Prostate gland (tissue), 2 donors: ENCODE measurements around the gene TNK2. TPM values are rescaled to one million over a fixed set of nuclear protein-coding genes. Genes with fewer than 3 reads are reported as not detected.

Experiments used
- DNase-seq: peaks from one replicate; pipeline ENCODE4 v3.0.0-alpha.2; 2019; ENCODE audit warnings: low spot score
- H3K27ac ChIP-seq, 2 donors: fragments of 200-600 bp; sonication (generic); 2 replicates each; pipeline ENCODE4 v1.5.1; 2017 to 2019
- H3K27me3 ChIP-seq: fragments of 200-600 bp; sonication (generic); replicated peaks from 2 replicates; pipeline ENCODE4 v1.5.1; 2019; ENCODE audit not compliant: insufficient read depth
- H3K36me3 ChIP-seq, 2 donors: fragments of 200-600 bp; sonication (generic); 1 replicate in 1 of 2; 2 replicates in 1 of 2; pipeline versions ENCODE4 v1.5.1 to v1.8.1; 2017 to 2019
- H3K4me1 ChIP-seq: fragments of 200-600 bp; sonication (generic); replicated peaks from 2 replicates; pipeline ENCODE4 v1.5.1; 2019
- H3K4me3 ChIP-seq, 2 donors: fragments of 200-600 bp; sonication (generic); 2 replicates each; pipeline ENCODE4 v1.5.1; 2017 to 2019
- H3K9me3 ChIP-seq: fragments of 200-600 bp; sonication (generic); 2 replicates; pipeline ENCODE4 v1.5.1; 2017
- POLR2A ChIP-seq: fragments of 450-650 bp; IDR thresholded peaks from one replicate; pipeline ENCODE4 v1.6.1; 2016; ENCODE audit warnings: antibody characterized with exemption, mild to moderate bottlenecking
- POLR2AphosphoS5 ChIP-seq: sonication (generic); formaldehyde crosslinking; IDR thresholded peaks from one replicate; pipeline ENCODE4 v1.6.1; 2017; ENCODE audit warnings: antibody characterized with exemption
- WGBS: methylation state at CpG from one replicate; pipeline ENCODE4 v1.1.5; 2018; 5-methylcytosine and 5-hydroxymethylcytosine counted together
- intact Hi-C: fragments of 100-400 bp; cut with DNase I; formaldehyde crosslinking; loops from one replicate; pipeline ENCODE4 v1.14.2; 2022
- total RNA-seq, 2 donors: library from RNA; depleted of rRNA; stranded (reverse); fragments of >200 nt; gene quantifications; one replicate each; pipeline ENCODE4 v1.1.0, GENCODE V29; 2016
- TF ChIP-seq, protein P1 (sequence below), 4 experiments: fragments of 200-600 bp in 2 of 4; fragments of 450-650 bp in 2 of 4; sonication (generic) in 2 of 4; IDR thresholded peaks; 1 replicate in 3 of 4; 2 replicates in 1 of 4; pipeline ENCODE4 v1.5.1; 2016 to 2019; ENCODE audit warnings: antibody characterized with exemption in 4 of 4, mild to moderate bottlenecking in 2 of 4, moderate library complexity in 2 of 4

TNK2 gene
- total RNA-seq, 2 donors from 2014 or later, result 34.9 to 100 TPM

DNA sequence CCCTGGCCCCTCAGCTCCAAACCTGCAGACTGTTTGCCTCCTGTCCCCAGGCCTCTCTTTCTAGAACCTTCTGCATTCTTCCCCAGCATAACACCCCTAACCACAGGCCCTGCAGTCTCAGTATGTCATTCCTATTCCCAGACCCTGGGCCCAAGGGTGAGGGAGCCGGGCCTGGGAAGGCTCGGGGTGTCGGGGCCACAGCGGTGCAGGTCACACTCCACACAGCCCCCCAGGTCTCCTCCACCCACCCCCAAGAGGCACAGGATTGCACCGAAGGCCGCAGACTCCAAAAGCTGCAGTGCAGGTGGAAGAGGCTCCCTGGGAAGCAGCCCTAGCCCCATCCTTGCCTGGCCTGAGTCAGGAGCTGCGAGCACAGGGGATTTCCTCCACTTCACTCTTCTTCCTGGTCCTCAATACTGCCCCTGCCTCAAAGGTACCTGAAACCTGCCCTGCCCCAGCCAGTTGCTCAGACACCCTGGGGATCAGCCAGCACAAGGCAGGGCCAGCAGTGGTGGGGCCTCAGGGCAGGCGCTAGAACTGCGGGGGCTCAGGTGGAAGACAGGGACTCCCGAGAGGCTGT is 31.1 kb downstream of the TNK2 start:
- Histone ChIP-seq H3K9me3 (no peaks in the 10 kb centered on the region), H3K4me3 (no peak overlapping the region), H3K27ac (no peak overlapping the region), H3K36me3 (peaks cover 0 to 5% of the 10 kb centered on the region in 2 donors), H3K27me3 (no peaks in the 10 kb centered on the region), H3K4me1 (no peaks in the 10 kb centered on the region)
- intact Hi-C loops, result no loop called here
- TF ChIP-seq POLR2AphosphoS5 (no peak), POLR2A (no peak)
- TF ChIP-seq, protein P1, sequence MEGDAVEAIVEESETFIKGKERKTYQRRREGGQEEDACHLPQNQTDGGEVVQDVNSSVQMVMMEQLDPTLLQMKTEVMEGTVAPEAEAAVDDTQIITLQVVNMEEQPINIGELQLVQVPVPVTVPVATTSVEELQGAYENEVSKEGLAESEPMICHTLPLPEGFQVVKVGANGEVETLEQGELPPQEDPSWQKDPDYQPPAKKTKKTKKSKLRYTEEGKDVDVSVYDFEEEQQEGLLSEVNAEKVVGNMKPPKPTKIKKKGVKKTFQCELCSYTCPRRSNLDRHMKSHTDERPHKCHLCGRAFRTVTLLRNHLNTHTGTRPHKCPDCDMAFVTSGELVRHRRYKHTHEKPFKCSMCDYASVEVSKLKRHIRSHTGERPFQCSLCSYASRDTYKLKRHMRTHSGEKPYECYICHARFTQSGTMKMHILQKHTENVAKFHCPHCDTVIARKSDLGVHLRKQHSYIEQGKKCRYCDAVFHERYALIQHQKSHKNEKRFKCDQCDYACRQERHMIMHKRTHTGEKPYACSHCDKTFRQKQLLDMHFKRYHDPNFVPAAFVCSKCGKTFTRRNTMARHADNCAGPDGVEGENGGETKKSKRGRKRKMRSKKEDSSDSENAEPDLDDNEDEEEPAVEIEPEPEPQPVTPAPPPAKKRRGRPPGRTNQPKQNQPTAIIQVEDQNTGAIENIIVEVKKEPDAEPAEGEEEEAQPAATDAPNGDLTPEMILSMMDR (IDR thresholded peaks at IDR 0.05), result no peak
- no peak for DNase-seq
- WGBS, result 96% methylated on average over 10 of the region's 10 CpGs

DNA sequence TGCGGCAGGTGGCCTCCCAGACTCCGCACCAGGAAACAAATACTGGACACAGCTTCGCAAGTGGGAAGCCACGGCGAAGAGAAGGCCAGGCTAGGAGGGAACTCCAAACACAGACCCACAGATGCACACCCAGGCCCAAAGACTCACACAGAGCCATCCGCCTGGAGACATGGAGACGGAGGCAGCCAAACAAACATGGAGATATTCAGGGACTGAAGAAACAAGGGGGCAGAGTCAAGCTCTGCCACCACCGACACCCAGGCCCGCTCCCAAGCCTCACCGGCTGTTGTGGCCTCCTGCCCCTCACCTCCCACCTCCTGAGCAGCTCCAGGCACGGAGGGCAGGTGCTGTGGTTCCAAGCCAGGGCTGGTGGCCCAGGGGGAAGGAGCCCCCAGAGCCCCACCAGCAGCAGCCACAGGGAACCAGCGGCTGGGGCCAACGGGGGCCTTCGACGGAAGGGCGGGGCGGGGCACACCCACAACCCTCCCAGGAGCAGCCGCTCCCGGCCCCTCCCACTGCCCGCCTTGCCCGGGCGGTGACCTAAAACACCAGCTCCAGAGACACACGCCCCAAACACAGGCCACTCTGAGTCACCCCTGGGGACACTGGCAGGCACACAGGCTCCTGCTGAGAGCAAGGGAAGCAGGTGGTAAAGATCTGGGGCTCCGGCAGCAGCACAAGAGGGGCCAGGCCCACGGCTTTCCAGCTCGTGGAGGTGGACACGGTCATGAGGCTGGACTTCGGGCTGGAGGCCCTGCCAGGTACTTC is 31.9 kb downstream of the TNK2 start:
- no peak overlapping the region for H3K27ac ChIP-seq
- H3K9me3 ChIP-seq, result no peaks in the 10 kb centered on the region
- no peak for DNase-seq
- TF ChIP-seq POLR2A, result peak; percentile 21
- TF ChIP-seq, protein P1 (IDR thresholded peaks at IDR 0.05), result no peak
- no peak overlapping the region for H3K4me3 ChIP-seq
- intact Hi-C loops, result no loop called here
- H3K36me3 ChIP-seq, result no peaks in the 10 kb centered on the region
- H3K27me3 ChIP-seq, result no peaks in the 10 kb centered on the region
- WGBS, result 83% methylated on average over 28 of the region's 28 CpGs
- no peaks in the 10 kb centered on the region for H3K4me1 ChIP-seq

DNA sequence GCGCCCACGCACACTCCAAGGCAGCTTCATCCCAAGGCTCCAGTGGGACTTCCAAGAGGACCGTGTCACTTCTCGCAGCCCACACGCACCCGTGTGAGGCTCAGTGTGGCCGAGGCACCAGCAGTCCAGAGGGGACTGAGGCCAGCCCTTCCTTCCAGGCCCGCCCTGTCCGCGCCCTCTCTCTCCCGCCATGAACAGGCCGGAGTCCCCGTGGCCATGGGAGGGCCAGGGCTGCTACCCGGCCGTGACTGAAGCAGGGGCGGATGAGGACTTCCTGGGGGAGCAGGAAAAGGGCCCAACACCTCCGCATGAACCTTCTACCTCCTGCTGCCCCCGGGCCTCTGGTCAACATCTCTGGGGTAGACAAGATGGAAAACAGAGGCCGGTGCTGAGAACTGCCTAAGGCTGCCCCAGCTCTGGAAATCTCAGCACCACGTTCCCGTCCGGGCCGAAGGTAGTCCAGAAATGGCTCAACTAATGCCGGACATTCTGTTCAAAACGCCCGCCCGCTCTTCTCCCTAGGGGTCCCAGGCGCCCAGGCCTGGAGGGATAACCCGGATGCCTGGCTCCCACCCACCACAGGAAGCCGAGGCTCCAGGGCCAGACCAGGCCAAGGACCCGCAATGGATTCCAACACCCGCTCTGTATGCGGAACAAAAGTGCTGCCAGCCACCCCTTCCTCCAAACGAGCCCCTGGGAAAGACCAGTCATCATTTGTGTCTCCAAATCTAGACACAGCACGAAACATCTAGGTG is 32.7 kb downstream of the TNK2 start:
- TF ChIP-seq POLR2A (no peak), POLR2AphosphoS5 (no peak)
- TF ChIP-seq, protein P1 (IDR thresholded peaks at IDR 0.05), result no peak
- no peaks in the 10 kb centered on the region for H3K9me3 ChIP-seq
- H3K36me3 ChIP-seq, result no peaks in the 10 kb centered on the region
- intact Hi-C loops, result no loop called here
- 93% methylated on average over 35 of the region's 35 CpGs for WGBS
- H3K4me1 ChIP-seq, result no peaks in the 10 kb centered on the region
- H3K4me3 ChIP-seq, result no peak overlapping the region
- no peaks in the 10 kb centered on the region for H3K27me3 ChIP-seq
- DNase-seq, result no peak
- no peak overlapping the region for H3K27ac ChIP-seq

DNA sequence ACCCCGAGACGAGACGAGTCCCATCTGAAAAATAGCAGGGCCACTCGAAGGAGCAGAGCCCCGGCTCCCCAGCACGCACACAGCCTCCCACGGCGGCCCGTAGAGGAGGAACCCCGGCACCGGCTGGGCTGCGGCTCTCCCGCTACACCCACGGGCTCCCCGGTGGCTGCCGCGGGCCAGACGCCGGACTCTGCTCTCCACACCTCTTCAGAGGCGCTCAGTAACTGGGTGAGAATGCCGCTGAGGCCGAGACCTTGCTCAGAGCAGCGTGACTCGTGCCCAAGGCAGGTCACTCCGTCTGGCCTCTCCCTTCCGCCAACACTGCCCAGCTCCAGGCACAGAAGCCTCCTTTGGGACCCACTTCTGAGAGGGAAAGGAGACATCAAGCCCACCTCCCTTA is 34.4 kb downstream of the TNK2 start:
- no peaks in the 10 kb centered on the region for H3K36me3 ChIP-seq
- no peak for DNase-seq
- WGBS, result 60% methylated on average over 20 of the region's 26 CpGs
- H3K27me3 ChIP-seq, result no peaks in the 10 kb centered on the region
- TF ChIP-seq POLR2A (no peak), POLR2AphosphoS5 (no peak)
- TF ChIP-seq, protein P1 (IDR thresholded peaks at IDR 0.05), result no peak
- no peak overlapping the region for H3K27ac ChIP-seq
- no peak overlapping the region for H3K4me3 ChIP-seq
- no peaks in the 10 kb centered on the region for H3K9me3 ChIP-seq
- no peaks in the 10 kb centered on the region for H3K4me1 ChIP-seq
- intact Hi-C loops, result no loop called here
